ENCODE measurements around the gene DAPK1.

Gene DAPK1

GRCh38 chr9:87528969-87529368 lies 31.3 kb downstream of the DAPK1 start:
- TF ChIP-seq CTCF (IDR thresholded peaks at IDR 0.05; ENCODE audit: extremely low read depth, missing control alignments): no peak
- no peak for DNase-seq (ENCODE audit: low spot score)

- no peak for DNase-seq (ENCODE audit: low spot score)
- TF ChIP-seq CTCF (IDR thresholded peaks at IDR 0.05; ENCODE audit: extremely low read depth, missing control alignments): no peak
Measured at GRCh38 chr9:87529671-87530070, 32.0 kb downstream of the DAPK1 start.

GRCh38 chr9:87530716-87531115 lies 33.0 kb downstream of the DAPK1 start:
- TF ChIP-seq CTCF (IDR thresholded peaks at IDR 0.05; ENCODE audit: extremely low read depth, missing control alignments): no peak
- DNase-seq (ENCODE audit: low spot score): no peak

GRCh38 chr9:87531370-87532295 lies 34.0 kb downstream of the DAPK1 start:
- no peak for TF ChIP-seq CTCF (IDR thresholded peaks at IDR 0.05; ENCODE audit: extremely low read depth, missing control alignments)
- DNase-seq (ENCODE audit: low spot score): no peak

GRCh38 chr9:87533271-87533670 lies 35.6 kb downstream of the DAPK1 start:
- no peak for TF ChIP-seq CTCF (IDR thresholded peaks at IDR 0.05; ENCODE audit: extremely low read depth, missing control alignments)
- no peak for DNase-seq (ENCODE audit: low spot score)

GRCh38 chr9:87534036-87534435 lies 36.4 kb downstream of the DAPK1 start:
- TF ChIP-seq CTCF (IDR thresholded peaks at IDR 0.05; ENCODE audit: extremely low read depth, missing control alignments): no peak
- no peak for DNase-seq (ENCODE audit: low spot score)

GRCh38 chr9:87534957-87535356 lies 37.3 kb downstream of the DAPK1 start:
- no peak for DNase-seq (ENCODE audit: low spot score)
- TF ChIP-seq CTCF (IDR thresholded peaks at IDR 0.05; ENCODE audit: extremely low read depth, missing control alignments): no peak
